Natural killer cell (primary cell): Measurements from ENCODE around the gene MAP3K7CL. TPM values are rescaled to one million over a fixed set of nuclear protein-coding genes. Genes with fewer than 3 reads are reported as not detected.

Experiments used
- ATAC-seq, 3 donors: fragments of 150-1000 bp in 2 of 3; fragments of 200-7000 bp in 1 of 3; cut with Tn5 transposase; 1 replicate in 1 of 3; 2 replicates in 2 of 3; pipeline ENCODE4 v1.10.0; 2021; ENCODE audit warnings: mild to moderate bottlenecking in 2 of 3, moderate library complexity in 2 of 3
- DNase-seq, 2 donors: peaks; one replicate each; pipeline versions ENCODE4 v3.0.0 to v3.0.0-alpha.2; 2013 to 2021; ENCODE audit warnings: mixed read lengths in 1 of 2
- H3K27ac ChIP-seq: one replicate; pipeline ENCODE4 v1.5.1; 2013; ENCODE audit warnings: mild to moderate bottlenecking, low read length
- H3K27me3 ChIP-seq: one replicate; pipeline ENCODE4 v1.6.1; 2013; ENCODE audit warnings: low read length; ENCODE audit not compliant: control insufficient read depth, insufficient read depth
- H3K36me3 ChIP-seq: one replicate; pipeline ENCODE4 v1.6.1; 2013; ENCODE audit warnings: low read length; ENCODE audit not compliant: control insufficient read depth, insufficient read depth
- H3K4me1 ChIP-seq: one replicate; pipeline ENCODE4 v1.6.1; 2013; ENCODE audit warnings: low read length; ENCODE audit not compliant: control insufficient read depth, insufficient read depth
- H3K4me3 ChIP-seq: one replicate; pipeline ENCODE4 v1.5.1; 2013; ENCODE audit warnings: low read length
- H3K9me3 ChIP-seq: one replicate; pipeline ENCODE4 v1.6.1; 2013; ENCODE audit warnings: low read length; ENCODE audit not compliant: control insufficient read depth, insufficient read depth
- H3K27ac Mint-ChIP-seq, 2 donors: one replicate each; pipeline ENCODE4 v1.8.0; 2022; ENCODE audit warnings: mild to moderate bottlenecking in 2 of 2, mixed read lengths in 2 of 2, moderate library complexity in 1 of 2
- H3K27me3 Mint-ChIP-seq, 2 donors: one replicate each; pipeline ENCODE4 v1.8.0; 2022; ENCODE audit warnings: low read depth in 2 of 2, mixed read lengths in 2 of 2
- H3K36me3 Mint-ChIP-seq: one replicate; pipeline ENCODE4 v1.8.0; 2022; ENCODE audit warnings: mixed read lengths
- H3K4me1 Mint-ChIP-seq, 2 donors: one replicate each; pipeline ENCODE4 v1.8.0; 2022; ENCODE audit warnings: mixed read lengths in 2 of 2
- H3K4me3 Mint-ChIP-seq: one replicate; pipeline ENCODE4 v1.8.0; 2022; ENCODE audit warnings: mild to moderate bottlenecking, moderate library complexity, mixed read lengths
- H3K9me3 Mint-ChIP-seq, 2 donors: one replicate each; pipeline ENCODE4 v1.8.0; 2022; ENCODE audit warnings: mixed read lengths in 2 of 2
- CTCF ChIP-seq: fragments of 200-600 bp; IDR thresholded peaks from one replicate; pipeline ENCODE4 v1.8.0; 2022; ENCODE audit warnings: antibody characterized with exemption
- WGBS: methylation state at CpG from one replicate; pipeline ENCODE4 v1.1.7; 2013; ENCODE audit warnings: missing lambda C conversion rate; ENCODE audit not compliant: insufficient coverage; 5-methylcytosine and 5-hydroxymethylcytosine counted together
- intact Hi-C: fragments of 100-400 bp; cut with micrococcal nuclease; formaldehyde crosslinking; loops from one replicate; pipeline ENCODE4 v1.14.2; 2022
- total RNA-seq, 4 donors: library from RNA; stranded (reverse); fragments of 120-200 nt in 1 of 4; gene quantifications; one replicate each; pipeline versions ENCODE4 v1.2.3 to v1.2.4, GENCODE V29; 2013 to 2022

The MAP3K7CL gene
- total RNA-seq, 3 donors from 2014 or later (not counting 1 experiment from before 2014, with no cell fraction given): 7.0 to 16.3 (median 11.5) TPM

- Mint-ChIP-seq H3K27me3 (peaks cover 0 to 4% of the 10 kb centered on the region in 2 donors), H3K36me3 (no peaks in the 10 kb centered on the region), H3K4me3 (no peak overlapping the region), H3K4me1 (peaks cover 20 to 27% of the 10 kb centered on the region in 2 donors), H3K27ac (no peak overlapping the region), H3K9me3 (no peaks in the 10 kb centered on the region)
- ATAC-seq (no peak), DNase-seq (no peak)
- H3K27me3 ChIP-seq: no peaks in the 10 kb centered on the region
- H3K9me3 ChIP-seq: no peaks in the 10 kb centered on the region
- peaks cover 6% of the 10 kb centered on the region for H3K4me1 ChIP-seq
- H3K4me3 ChIP-seq: no peak overlapping the region
- no peaks in the 10 kb centered on the region for H3K36me3 ChIP-seq
- H3K27ac ChIP-seq: no peak overlapping the region
- intact Hi-C loops: no loop called here
- TF ChIP-seq CTCF: no peak
- WGBS: 92% methylated on average over 1 of the region's 1 CpG
Measured at GRCh38 chr21:29146726-29147125, 16.3 kb downstream of the MAP3K7CL start.

GRCh38 chr21:29148530-29148929 lies 18.1 kb downstream of the MAP3K7CL start:
- H3K4me3 ChIP-seq: no peak overlapping the region
- Mint-ChIP-seq H3K4me1 (peaks cover 20 to 27% of the 10 kb centered on the region in 2 donors), H3K36me3 (no peaks in the 10 kb centered on the region), H3K27me3 (peaks cover 0 to 4% of the 10 kb centered on the region in 2 donors), H3K4me3 (no peak overlapping the region), H3K9me3 (no peaks in the 10 kb centered on the region), H3K27ac (no peak overlapping the region)
- ATAC-seq (peak; percentile 25 to 78 (median 54)), DNase-seq (no peak)
- intact Hi-C loops: no loop called here
- TF ChIP-seq CTCF: no peak
- peaks cover 6% of the 10 kb centered on the region for H3K4me1 ChIP-seq
- no peak overlapping the region for H3K27ac ChIP-seq
- no peaks in the 10 kb centered on the region for H3K27me3 ChIP-seq
- WGBS: 40% methylated on average over 5 of the region's 5 CpGs
- H3K9me3 ChIP-seq: no peaks in the 10 kb centered on the region
- no peaks in the 10 kb centered on the region for H3K36me3 ChIP-seq

GRCh38 chr21:29149808-29150425 lies 19.5 kb downstream of the MAP3K7CL start:
- ATAC-seq: no peak
- H3K4me1 ChIP-seq: peaks cover 6% of the 10 kb centered on the region
- WGBS: 90% methylated on average over 3 of the region's 3 CpGs
- H3K27me3 ChIP-seq: no peaks in the 10 kb centered on the region
- no peak for TF ChIP-seq CTCF
- H3K9me3 ChIP-seq: no peaks in the 10 kb centered on the region
- Mint-ChIP-seq H3K4me1 (peaks cover 20 to 27% of the 10 kb centered on the region in 2 donors), H3K9me3 (no peaks in the 10 kb centered on the region), H3K27ac (no peak overlapping the region), H3K36me3 (no peaks in the 10 kb centered on the region), H3K4me3 (no peak overlapping the region), H3K27me3 (peaks cover 0 to 4% of the 10 kb centered on the region in 2 donors)
- intact Hi-C loops: no loop called here
- DNase-seq: no peak
- H3K36me3 ChIP-seq: no peaks in the 10 kb centered on the region
- H3K27ac ChIP-seq: no peak overlapping the region
- no peak overlapping the region for H3K4me3 ChIP-seq

- Mint-ChIP-seq H3K27ac (no peak overlapping the region), H3K4me3 (no peak overlapping the region), H3K36me3 (no peaks in the 10 kb centered on the region), H3K4me1 (peaks cover 17 to 20% of the 10 kb centered on the region in 2 donors), H3K9me3 (no peaks in the 10 kb centered on the region), H3K27me3 (peaks cover 0 to 6% of the 10 kb centered on the region in 2 donors)
- peaks cover 6% of the 10 kb centered on the region for H3K4me1 ChIP-seq
- no peaks in the 10 kb centered on the region for H3K27me3 ChIP-seq
- DNase-seq: no peak
- no peak overlapping the region for H3K4me3 ChIP-seq
- 47% methylated on average over 2 of the region's 3 CpGs for WGBS
- no peaks in the 10 kb centered on the region for H3K9me3 ChIP-seq
- no peaks in the 10 kb centered on the region for H3K36me3 ChIP-seq
- ATAC-seq: no peak
- no peak overlapping the region for H3K27ac ChIP-seq
- TF ChIP-seq CTCF: no peak
- intact Hi-C loops: no loop called here
Measured at GRCh38 chr21:29151931-29152330, 21.5 kb downstream of the MAP3K7CL start.
